GM10248 (cell line): ENCODE data around the gene DUSP18.

Experiments
- CTCF ChIA-PET: fragments of 300-600 bp; sonication (Branson Sonifier 250); formaldehyde crosslinking; extraction: SDS; loops from one replicate; lab custom pipeline; 2021; ENCODE audit warnings: antibody characterized with exemption; lab: Yijun Ruan, JAX
- POLR2A ChIA-PET: fragments of 350-650 bp; sonication (Branson Sonifier 250); formaldehyde crosslinking; extraction: SDS; loops from one replicate; lab custom pipeline; 2020; ENCODE audit warnings: antibody characterized with exemption; lab: Yijun Ruan, JAX
- DNase-seq: peaks from one replicate; pipeline ENCODE4 v3.0.0; 2012; ENCODE audit errors: extremely low spot score
- TF ChIP-seq, protein P1 (sequence below): IDR thresholded peaks from 2 replicates; pipeline ENCODE4 v1.5.1; 2012; ENCODE audit warnings: mild to moderate bottlenecking, low read depth; ENCODE audit errors: extremely low read depth, missing control alignments, control extremely low read depth

The DUSP18 gene

GRCh38 chr22:30612789-30613188 lies 54.9 kb downstream of the DUSP18 start:
- no peak for DNase-seq
- CTCF ChIA-PET, result interaction anchor here (6.3 kb wide), 1 partner anchor 21 kb away, joined by 34 read pairs; the partner anchor contains the start of gene SLC35E4
- TF ChIP-seq, protein P1, sequence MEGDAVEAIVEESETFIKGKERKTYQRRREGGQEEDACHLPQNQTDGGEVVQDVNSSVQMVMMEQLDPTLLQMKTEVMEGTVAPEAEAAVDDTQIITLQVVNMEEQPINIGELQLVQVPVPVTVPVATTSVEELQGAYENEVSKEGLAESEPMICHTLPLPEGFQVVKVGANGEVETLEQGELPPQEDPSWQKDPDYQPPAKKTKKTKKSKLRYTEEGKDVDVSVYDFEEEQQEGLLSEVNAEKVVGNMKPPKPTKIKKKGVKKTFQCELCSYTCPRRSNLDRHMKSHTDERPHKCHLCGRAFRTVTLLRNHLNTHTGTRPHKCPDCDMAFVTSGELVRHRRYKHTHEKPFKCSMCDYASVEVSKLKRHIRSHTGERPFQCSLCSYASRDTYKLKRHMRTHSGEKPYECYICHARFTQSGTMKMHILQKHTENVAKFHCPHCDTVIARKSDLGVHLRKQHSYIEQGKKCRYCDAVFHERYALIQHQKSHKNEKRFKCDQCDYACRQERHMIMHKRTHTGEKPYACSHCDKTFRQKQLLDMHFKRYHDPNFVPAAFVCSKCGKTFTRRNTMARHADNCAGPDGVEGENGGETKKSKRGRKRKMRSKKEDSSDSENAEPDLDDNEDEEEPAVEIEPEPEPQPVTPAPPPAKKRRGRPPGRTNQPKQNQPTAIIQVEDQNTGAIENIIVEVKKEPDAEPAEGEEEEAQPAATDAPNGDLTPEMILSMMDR, result no peak
- POLR2A ChIA-PET, result no interaction called here
